ENCODE data around the gene SOX8. TPM values are rescaled to one million over a fixed set of nuclear protein-coding genes. Genes with fewer than 3 reads are reported as not detected.

The SOX8 gene
- total RNA-seq, 1 experiment from 2014 or later, result 0.47 TPM

DNA sequence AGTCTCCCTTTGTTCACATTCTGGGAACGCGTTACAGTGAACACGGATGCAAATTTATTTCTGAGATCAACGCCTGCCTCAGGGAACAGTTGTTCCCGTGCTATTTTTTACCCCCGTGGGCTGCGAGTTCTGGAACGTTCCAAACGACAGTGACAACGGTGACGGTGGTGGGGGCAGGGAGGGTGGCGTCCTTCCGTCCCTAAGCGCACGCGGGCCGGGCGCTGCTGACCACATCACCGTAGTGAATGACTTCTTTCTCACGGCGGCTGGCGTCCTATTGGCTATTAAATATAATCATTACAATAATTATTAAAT, 45.9 kb downstream of the SOX8 start:
- H3K4me1 ChIP-seq (ENCODE audit: insufficient read depth, low read length), result no peaks in the 10 kb centered on the region
- CTCF ChIA-PET, result no interaction called here
- H3K27me3 ChIP-seq (ENCODE audit: low read length), result no peaks in the 10 kb centered on the region
- no peaks in the 10 kb centered on the region for H3K36me3 ChIP-seq (ENCODE audit: low read depth, low read length)
- TF ChIP-seq EZH2phosphoT487 (IDR thresholded peaks at IDR 0.05; ENCODE audit: borderline replicate concordance, low read length), result no peak
- TF ChIP-seq, protein P1, sequence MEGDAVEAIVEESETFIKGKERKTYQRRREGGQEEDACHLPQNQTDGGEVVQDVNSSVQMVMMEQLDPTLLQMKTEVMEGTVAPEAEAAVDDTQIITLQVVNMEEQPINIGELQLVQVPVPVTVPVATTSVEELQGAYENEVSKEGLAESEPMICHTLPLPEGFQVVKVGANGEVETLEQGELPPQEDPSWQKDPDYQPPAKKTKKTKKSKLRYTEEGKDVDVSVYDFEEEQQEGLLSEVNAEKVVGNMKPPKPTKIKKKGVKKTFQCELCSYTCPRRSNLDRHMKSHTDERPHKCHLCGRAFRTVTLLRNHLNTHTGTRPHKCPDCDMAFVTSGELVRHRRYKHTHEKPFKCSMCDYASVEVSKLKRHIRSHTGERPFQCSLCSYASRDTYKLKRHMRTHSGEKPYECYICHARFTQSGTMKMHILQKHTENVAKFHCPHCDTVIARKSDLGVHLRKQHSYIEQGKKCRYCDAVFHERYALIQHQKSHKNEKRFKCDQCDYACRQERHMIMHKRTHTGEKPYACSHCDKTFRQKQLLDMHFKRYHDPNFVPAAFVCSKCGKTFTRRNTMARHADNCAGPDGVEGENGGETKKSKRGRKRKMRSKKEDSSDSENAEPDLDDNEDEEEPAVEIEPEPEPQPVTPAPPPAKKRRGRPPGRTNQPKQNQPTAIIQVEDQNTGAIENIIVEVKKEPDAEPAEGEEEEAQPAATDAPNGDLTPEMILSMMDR (conservative IDR thresholded peaks at IDR 0.05; ENCODE audit: low read depth, low read length), result no peak
- no peak for ATAC-seq
- H3K9ac ChIP-seq (ENCODE audit: low read length), result no peak overlapping the region
- BruUV-seq (replicated peaks), result no TSS peak
- H3F3A ChIP-seq (ENCODE audit: low read length, unreplicated experiment), result no peaks in the 10 kb centered on the region
- no peaks in the 10 kb centered on the region for H4K20me1 ChIP-seq (ENCODE audit: low read length)
- DNase-seq, result no peak
- no peaks in the 10 kb centered on the region for H3K9me2 ChIP-seq (replicated peaks; ENCODE audit: low read length)
- H3K79me2 ChIP-seq (ENCODE audit: low read length), result no peaks in the 10 kb centered on the region
- H3K27ac ChIP-seq (ENCODE audit: low read length), result no peak overlapping the region
- H3K4me3 ChIP-seq (ENCODE audit: low read length), result no peak overlapping the region
- H3K4me2 ChIP-seq (ENCODE audit: low read length), result no peak overlapping the region
- H2AFZ ChIP-seq (ENCODE audit: low read length), result no peak overlapping the region
- H3K9me3 ChIP-seq (ENCODE audit: low read length), result no peaks in the 10 kb centered on the region
- intact Hi-C loops (cut with micrococcal nuclease), result no loop called here
- POLR2A ChIA-PET (ENCODE audit: unreplicated experiment), result no interaction called here

DNA sequence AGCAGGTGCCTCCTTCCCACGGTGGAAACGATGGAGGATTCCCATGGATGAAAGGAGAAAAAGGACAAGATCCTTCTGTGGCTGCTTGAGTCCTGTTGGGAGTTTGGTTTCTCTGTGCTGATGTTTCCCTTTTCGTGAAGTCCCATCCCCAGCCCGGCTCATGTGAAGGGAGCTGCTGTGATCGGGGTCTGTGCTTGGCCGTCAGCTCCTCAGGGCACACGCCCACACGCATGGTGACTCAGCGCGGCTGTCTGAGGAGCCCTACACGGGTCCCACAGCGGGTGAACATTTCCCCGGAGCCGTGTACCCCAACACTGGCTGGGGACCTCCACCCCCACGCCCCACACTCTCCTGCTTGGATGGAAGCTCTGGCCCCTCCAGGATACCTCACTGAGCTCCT, 46.5 kb downstream of the SOX8 start:
- ATAC-seq, result no peak
- TF ChIP-seq, protein P1 (conservative IDR thresholded peaks at IDR 0.05; ENCODE audit: low read depth, low read length), result no peak
- TF ChIP-seq EZH2 (IDR thresholded peaks at IDR 0.05; ENCODE audit: low read length, unreplicated experiment) (no peak), EZH2phosphoT487 (IDR thresholded peaks at IDR 0.05; ENCODE audit: borderline replicate concordance, low read length) (no peak)
- intact Hi-C loops (cut with micrococcal nuclease), result no loop called here
- Histone ChIP-seq H3K79me2 (ENCODE audit: low read length) (no peaks in the 10 kb centered on the region), H3K27ac (ENCODE audit: low read length) (no peak overlapping the region), H3K36me3 (ENCODE audit: low read depth, low read length) (no peaks in the 10 kb centered on the region), H3K4me1 (ENCODE audit: insufficient read depth, low read length) (no peaks in the 10 kb centered on the region), H4K20me1 (ENCODE audit: low read length) (no peaks in the 10 kb centered on the region), H3K9me2 (replicated peaks; ENCODE audit: low read length) (no peaks in the 10 kb centered on the region), H3K4me2 (ENCODE audit: low read length) (no peak overlapping the region), H3F3A (ENCODE audit: low read length, unreplicated experiment) (no peaks in the 10 kb centered on the region), H3K4me3 (ENCODE audit: low read length) (no peak overlapping the region), H3K9me3 (ENCODE audit: low read length) (no peaks in the 10 kb centered on the region), H3K9ac (ENCODE audit: low read length) (no peak overlapping the region), H3K27me3 (ENCODE audit: low read length) (no peaks in the 10 kb centered on the region), H2AFZ (ENCODE audit: low read length) (no peak overlapping the region)
- CTCF ChIA-PET, result no interaction called here
- no TSS peak for BruUV-seq (replicated peaks)
- DNase-seq, result no peak
- POLR2A ChIA-PET (ENCODE audit: unreplicated experiment), result no interaction called here

DNA sequence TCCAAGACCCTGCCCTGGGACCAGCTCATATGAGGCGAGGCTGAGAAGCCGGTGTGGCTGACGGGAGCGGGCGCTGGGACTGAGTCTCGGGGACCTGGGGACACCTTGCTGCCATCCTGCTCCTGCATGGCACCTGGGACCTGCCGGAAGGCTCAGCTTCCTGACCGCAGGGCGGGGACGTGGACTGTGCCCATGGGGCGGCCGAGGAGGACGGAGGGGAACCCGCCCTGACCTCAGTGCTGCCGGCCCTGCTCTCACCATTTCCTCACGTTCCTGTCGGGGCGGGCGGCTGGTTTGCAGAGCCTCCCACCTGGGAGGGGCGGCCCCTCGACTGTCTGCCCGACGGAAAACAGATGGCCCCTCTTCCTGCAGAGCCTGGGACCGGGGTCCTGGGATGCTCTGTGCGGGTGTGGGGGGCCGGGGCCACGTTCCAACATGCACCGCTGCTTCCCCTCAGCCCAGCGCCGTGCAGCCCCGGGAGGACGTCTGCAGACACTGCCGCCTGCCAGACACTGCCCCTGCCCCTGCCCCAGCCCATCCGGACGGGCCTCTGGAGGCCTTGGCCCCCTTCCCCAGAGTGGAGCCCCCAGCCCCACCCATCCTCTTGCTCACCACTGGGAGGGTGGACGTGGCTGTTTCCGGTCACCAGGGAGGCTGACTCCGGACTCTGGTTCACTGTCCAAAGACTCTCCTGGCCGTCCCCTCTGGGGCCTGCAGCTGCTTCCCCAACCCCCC, 47.1 kb downstream of the SOX8 start:
- no peak overlapping the region for H3K4me3 ChIP-seq (ENCODE audit: low read length)
- no peaks in the 10 kb centered on the region for H3K9me3 ChIP-seq (ENCODE audit: low read length)
- no peaks in the 10 kb centered on the region for H3F3A ChIP-seq (ENCODE audit: low read length, unreplicated experiment)
- no peaks in the 10 kb centered on the region for H3K27me3 ChIP-seq (ENCODE audit: low read length)
- H3K27ac ChIP-seq (ENCODE audit: low read length), result no peak overlapping the region
- no peak overlapping the region for H3K9ac ChIP-seq (ENCODE audit: low read length)
- H3K4me1 ChIP-seq (ENCODE audit: insufficient read depth, low read length), result no peaks in the 10 kb centered on the region
- H4K20me1 ChIP-seq (ENCODE audit: low read length), result no peaks in the 10 kb centered on the region
- no peak overlapping the region for H2AFZ ChIP-seq (ENCODE audit: low read length)
- no peaks in the 10 kb centered on the region for H3K9me2 ChIP-seq (replicated peaks; ENCODE audit: low read length)
- POLR2A ChIA-PET (ENCODE audit: unreplicated experiment), result no interaction called here
- CTCF ChIA-PET, result no interaction called here
- intact Hi-C loops (cut with micrococcal nuclease), result no loop called here
- H3K4me2 ChIP-seq (ENCODE audit: low read length), result no peak overlapping the region
- BruUV-seq (replicated peaks), result no TSS peak
- H3K36me3 ChIP-seq (ENCODE audit: low read depth, low read length), result no peaks in the 10 kb centered on the region
- no peak for ATAC-seq
- DNase-seq, result no peak
- TF ChIP-seq, protein P1 (conservative IDR thresholded peaks at IDR 0.05; ENCODE audit: low read depth, low read length), result no peak
- no peak for TF ChIP-seq EZH2 (IDR thresholded peaks at IDR 0.05; ENCODE audit: low read length, unreplicated experiment)
- no peak for TF ChIP-seq EZH2phosphoT487 (IDR thresholded peaks at IDR 0.05; ENCODE audit: borderline replicate concordance, low read length)
- H3K79me2 ChIP-seq (ENCODE audit: low read length), result no peaks in the 10 kb centered on the region

All from PC-3 (cell line).